Endothelial cell of umbilical vein (primary cell): ENCODE measurements around the gene GUCY1A1.

Source experiments
- EZH2 ChIP-seq: IDR thresholded peaks from 2 replicates; pipeline ENCODE4 v1.6.1; 2012; ENCODE audit warnings: borderline replicate concordance, low read depth, mild to moderate bottlenecking, moderate library complexity, low read length, inconsistent platforms; ENCODE audit not compliant: severe bottlenecking
- JUN ChIP-seq: IDR thresholded peaks from 2 replicates; pipeline ENCODE4 v1.6.1; 2011; ENCODE audit warnings: borderline replicate concordance, low read depth; ENCODE audit not compliant: insufficient read length, insufficient read depth
- MAX ChIP-seq: IDR thresholded peaks from 2 replicates; pipeline ENCODE4 v1.6.1; 2011; ENCODE audit not compliant: insufficient read depth, insufficient read length
- MYC ChIP-seq: IDR thresholded peaks from one replicate; pipeline ENCODE4 v1.6.1; 2011; ENCODE audit warnings: mild to moderate bottlenecking, low read depth, low read length
- POLR2A ChIP-seq: IDR thresholded peaks from 2 replicates; pipeline ENCODE4 v1.6.1; 2012; ENCODE audit warnings: low read depth, mild to moderate bottlenecking, control low read depth, low read length
- POLR2AphosphoS5 ChIP-seq: IDR thresholded peaks from 2 replicates; pipeline ENCODE4 v1.6.1; 2012; ENCODE audit warnings: low read depth, mild to moderate bottlenecking, control low read depth, low read length, moderate library complexity; ENCODE audit not compliant: insufficient read depth
- TF ChIP-seq, protein P1 (sequence below), 2 donors: IDR thresholded peaks; 1 replicate in 1 of 2; 2 replicates in 1 of 2; pipeline ENCODE4 v1.5.1; 2011; ENCODE audit warnings: low read length in 2 of 2, mild to moderate bottlenecking in 2 of 2, moderate library complexity in 2 of 2, control low read depth in 1 of 2, inconsistent platforms in 1 of 2, low read depth in 1 of 2; ENCODE audit not compliant: insufficient read depth in 1 of 2; ENCODE audit errors: extremely low read depth in 1 of 2

DNA sequence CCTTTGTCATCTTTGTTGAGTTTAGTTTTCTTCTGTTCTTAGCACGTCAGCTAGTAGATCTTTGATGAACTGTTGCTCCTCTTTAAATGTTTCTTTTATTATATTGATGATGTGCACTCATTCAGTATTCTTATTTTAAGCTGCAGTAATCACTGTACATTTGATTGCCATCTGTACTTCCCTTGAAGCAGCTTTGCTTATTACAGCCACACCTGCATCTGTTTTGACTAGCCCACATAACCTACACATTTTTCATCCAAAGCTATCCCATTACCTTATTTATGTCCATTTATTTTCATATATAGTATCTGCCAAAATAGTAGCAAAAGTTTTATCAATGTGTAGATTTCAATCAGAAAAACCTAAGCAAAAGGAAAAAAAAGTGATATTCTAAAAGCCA is 68.3 kb downstream of the GUCY1A1 start:
- TF ChIP-seq MAX = no peak
- TF ChIP-seq, protein P1, sequence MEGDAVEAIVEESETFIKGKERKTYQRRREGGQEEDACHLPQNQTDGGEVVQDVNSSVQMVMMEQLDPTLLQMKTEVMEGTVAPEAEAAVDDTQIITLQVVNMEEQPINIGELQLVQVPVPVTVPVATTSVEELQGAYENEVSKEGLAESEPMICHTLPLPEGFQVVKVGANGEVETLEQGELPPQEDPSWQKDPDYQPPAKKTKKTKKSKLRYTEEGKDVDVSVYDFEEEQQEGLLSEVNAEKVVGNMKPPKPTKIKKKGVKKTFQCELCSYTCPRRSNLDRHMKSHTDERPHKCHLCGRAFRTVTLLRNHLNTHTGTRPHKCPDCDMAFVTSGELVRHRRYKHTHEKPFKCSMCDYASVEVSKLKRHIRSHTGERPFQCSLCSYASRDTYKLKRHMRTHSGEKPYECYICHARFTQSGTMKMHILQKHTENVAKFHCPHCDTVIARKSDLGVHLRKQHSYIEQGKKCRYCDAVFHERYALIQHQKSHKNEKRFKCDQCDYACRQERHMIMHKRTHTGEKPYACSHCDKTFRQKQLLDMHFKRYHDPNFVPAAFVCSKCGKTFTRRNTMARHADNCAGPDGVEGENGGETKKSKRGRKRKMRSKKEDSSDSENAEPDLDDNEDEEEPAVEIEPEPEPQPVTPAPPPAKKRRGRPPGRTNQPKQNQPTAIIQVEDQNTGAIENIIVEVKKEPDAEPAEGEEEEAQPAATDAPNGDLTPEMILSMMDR (IDR thresholded peaks at IDR 0.05; ENCODE audit: extremely low read depth in 1 of 2, insufficient read depth in 1 of 2, low read depth in 1 of 2, low read length in 2 of 2) = no peak
- no peak for TF ChIP-seq POLR2AphosphoS5
- no peak for TF ChIP-seq MYC
- TF ChIP-seq EZH2 = no peak
- TF ChIP-seq POLR2A = no peak
- no peak for TF ChIP-seq JUN
